ENCODE data around the gene ABI3BP. TPM values are rescaled to one million over a fixed set of nuclear protein-coding genes. Genes with fewer than 3 reads are reported as not detected.

ABI3BP gene
- total and polyA plus RNA-seq, 11 donors: 7.8 to 96.6 (median 26.4) TPM

DNA sequence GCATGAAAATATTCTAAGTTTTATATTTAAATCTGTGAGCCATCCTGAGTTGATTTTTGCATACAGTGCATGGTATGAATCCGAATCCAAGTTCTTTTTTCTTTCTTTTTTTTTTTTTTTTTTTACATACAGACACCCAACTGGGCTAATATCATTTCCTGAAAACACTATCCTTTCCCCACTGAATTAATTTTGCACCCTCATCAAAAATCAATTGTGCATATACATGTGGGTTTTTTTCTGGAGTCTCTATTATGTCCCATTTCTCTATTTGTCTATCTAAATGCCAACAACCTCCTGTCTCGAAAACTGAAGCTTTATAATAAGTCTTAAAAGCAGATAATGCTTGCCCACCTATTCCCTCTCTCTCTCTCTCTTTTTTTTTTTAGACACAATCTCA is 5.9 kb upstream of the ABI3BP start:
- no peak for ATAC-seq
- Histone ChIP-seq H3K4me3 (no peak overlapping the region), H3K4me1 (peaks cover 0 to 12% (median 0%) of the 10 kb centered on the region in 12 donors), H3K36me3 (no peaks in the 10 kb centered on the region), H3K27ac (no peak overlapping the region), H3K9me3 (peaks cover 0 to 9% (median 0%) of the 10 kb centered on the region in 12 donors), H3K27me3 (no peaks in the 10 kb centered on the region)
- 74 to 87% (median 82%) methylated on average over 2 of the region's 2 CpGs for WGBS, 4 donors
- intact Hi-C loops (cut with DNase I): no loop called here
- DNase-seq: no peak
- TF ChIP-seq, protein P1, sequence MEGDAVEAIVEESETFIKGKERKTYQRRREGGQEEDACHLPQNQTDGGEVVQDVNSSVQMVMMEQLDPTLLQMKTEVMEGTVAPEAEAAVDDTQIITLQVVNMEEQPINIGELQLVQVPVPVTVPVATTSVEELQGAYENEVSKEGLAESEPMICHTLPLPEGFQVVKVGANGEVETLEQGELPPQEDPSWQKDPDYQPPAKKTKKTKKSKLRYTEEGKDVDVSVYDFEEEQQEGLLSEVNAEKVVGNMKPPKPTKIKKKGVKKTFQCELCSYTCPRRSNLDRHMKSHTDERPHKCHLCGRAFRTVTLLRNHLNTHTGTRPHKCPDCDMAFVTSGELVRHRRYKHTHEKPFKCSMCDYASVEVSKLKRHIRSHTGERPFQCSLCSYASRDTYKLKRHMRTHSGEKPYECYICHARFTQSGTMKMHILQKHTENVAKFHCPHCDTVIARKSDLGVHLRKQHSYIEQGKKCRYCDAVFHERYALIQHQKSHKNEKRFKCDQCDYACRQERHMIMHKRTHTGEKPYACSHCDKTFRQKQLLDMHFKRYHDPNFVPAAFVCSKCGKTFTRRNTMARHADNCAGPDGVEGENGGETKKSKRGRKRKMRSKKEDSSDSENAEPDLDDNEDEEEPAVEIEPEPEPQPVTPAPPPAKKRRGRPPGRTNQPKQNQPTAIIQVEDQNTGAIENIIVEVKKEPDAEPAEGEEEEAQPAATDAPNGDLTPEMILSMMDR (IDR thresholded peaks at IDR 0.05): no peak
- no peak for TF ChIP-seq POLR2A (IDR thresholded peaks at IDR 0.05)

DNA sequence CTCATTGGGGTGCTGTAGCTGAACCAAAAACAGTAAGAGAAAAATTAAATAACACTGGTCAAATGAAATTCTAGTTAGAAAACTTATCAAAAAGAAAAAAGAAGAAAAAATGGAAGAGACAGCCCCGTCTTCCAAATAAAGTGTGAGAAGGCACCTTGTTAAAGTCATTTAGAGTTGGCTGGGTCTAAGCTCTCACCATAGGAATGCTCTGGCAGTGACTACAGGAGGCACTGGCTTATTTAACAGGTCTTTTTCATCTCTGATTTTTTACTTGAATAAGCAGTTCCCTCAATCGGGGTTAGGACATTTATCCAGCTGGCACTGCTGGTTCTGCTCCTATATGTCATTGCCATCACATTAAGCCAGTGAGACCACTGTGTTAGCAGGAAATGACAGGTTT is 1.6 kb upstream of the ABI3BP start:
- H3K4me1 ChIP-seq: peaks cover 0 to 16% (median 0%) of the 10 kb centered on the region in 12 donors
- no peaks in the 10 kb centered on the region for H3K27me3 ChIP-seq
- H3K36me3 ChIP-seq: no peaks in the 10 kb centered on the region
- intact Hi-C loops (cut with DNase I): no loop called here
- peak overlapping the region in 1 of 12 donors; percentile 72 for H3K27ac ChIP-seq
- H3K9me3 ChIP-seq: no peaks in the 10 kb centered on the region
- no peak overlapping the region for H3K4me3 ChIP-seq
- ATAC-seq (no peak), DNase-seq (no peak)
- 42 to 71% (median 54%) methylated on average over 2 of the region's 2 CpGs for WGBS, 4 donors
- TF ChIP-seq, protein P1 (IDR thresholded peaks at IDR 0.05): no peak
- TF ChIP-seq POLR2A (IDR thresholded peaks at IDR 0.05): no peak

DNA sequence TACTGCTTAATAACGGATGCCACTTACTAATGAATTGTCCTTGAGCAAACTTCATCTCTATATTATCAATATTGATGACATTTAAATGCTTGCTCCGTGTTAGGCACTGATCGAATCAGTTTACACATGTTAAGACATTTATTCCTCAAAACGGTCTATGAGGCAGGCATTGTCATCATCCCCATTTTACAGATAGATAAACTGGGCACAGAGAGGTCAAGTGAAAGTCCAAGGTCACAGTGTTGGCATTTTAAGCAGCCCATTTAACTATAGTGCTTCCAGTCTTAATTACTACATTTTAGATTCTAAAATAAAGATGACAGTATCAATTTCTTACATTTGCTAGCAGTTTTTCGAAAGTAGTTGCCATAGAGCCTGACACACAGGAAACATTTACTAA is 966 bp upstream of the ABI3BP start:
- intact Hi-C loops (cut with DNase I): no loop called here
- Histone ChIP-seq H3K36me3 (no peaks in the 10 kb centered on the region), H3K27ac (peak overlapping the region in 3 of 12 donors; percentile 2 to 72 (median 52)), H3K4me3 (no peak overlapping the region), H3K9me3 (no peaks in the 10 kb centered on the region), H3K4me1 (peaks cover 0 to 16% (median 0%) of the 10 kb centered on the region in 12 donors), H3K27me3 (no peaks in the 10 kb centered on the region)
- no peak for ATAC-seq
- TF ChIP-seq, protein P1 (IDR thresholded peaks at IDR 0.05): no peak
- no peak for TF ChIP-seq POLR2A (IDR thresholded peaks at IDR 0.05)
- no peak for DNase-seq
- WGBS, 4 donors: 76 to 82% (median 78%) methylated on average over 5 of the region's 5 CpGs

DNA sequence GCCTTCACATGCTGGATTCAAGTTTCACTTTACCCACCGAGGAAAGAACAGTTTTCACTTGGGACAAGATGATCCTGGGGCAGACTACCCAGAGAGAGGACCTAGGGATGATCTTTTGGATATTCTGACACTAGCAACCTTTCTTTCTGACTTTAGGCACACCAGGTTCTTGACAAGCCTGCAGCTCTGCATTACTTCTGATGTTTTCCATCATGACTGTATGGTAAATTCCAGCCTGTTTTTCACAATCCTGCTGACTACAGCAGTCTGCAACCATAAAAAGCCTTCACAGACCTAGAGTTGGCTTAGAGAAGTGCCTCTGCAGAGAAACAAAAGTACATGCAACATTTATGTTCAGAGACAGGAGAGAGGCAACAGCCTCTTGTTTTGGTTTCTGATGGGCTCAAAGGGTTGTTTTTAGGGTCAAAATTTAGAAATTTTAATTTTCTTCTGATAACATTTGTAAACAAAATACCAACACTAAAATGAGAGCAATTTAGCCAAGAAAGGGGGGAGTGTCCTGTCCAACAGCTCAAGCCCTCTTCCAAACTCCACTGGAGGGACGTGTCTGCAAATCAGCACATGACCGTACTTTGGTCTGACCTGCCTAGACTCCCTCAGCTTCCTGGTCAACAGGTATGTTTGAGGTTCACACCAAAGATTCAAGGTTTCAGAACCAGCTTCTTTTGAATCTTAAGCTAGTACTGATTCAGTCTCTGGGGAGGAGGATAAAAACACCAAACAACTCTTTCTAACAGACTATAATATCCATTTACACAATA is 799 bp downstream of the ABI3BP start:
- no peak for DNase-seq
- Histone ChIP-seq H3K4me1 (peaks cover 0 to 9% (median 0%) of the 10 kb centered on the region in 12 donors), H3K27me3 (no peaks in the 10 kb centered on the region), H3K36me3 (no peaks in the 10 kb centered on the region), H3K4me3 (peak overlapping the region in 11 of 12 donors; percentile 14 to 61 (median 41)), H3K9me3 (no peaks in the 10 kb centered on the region), H3K27ac (peak overlapping the region in 11 of 12 donors; percentile 16 to 72 (median 47))
- intact Hi-C loops (cut with DNase I): no loop called here
- 34 to 42% (median 40%) methylated on average over 3 of the region's 3 CpGs for WGBS, 4 donors
- ATAC-seq: peak; percentile 39 to 66 (median 55)
- no peak for TF ChIP-seq POLR2A (IDR thresholded peaks at IDR 0.05)
- TF ChIP-seq, protein P1 (IDR thresholded peaks at IDR 0.05): no peak
